B cell (primary cell): ENCODE measurements around the gene RNF114. TPM values are rescaled to one million over a fixed set of nuclear protein-coding genes. Genes with fewer than 3 reads are reported as not detected.
A peak's percentile ranks its signal among the peaks of the same experiment; 100 is the strongest.

ENCODE experiments used
- ATAC-seq: fragments of 200-7000 bp; cut with Tn5 transposase; one replicate; pipeline ENCODE4 v1.10.0; 2021; ENCODE audit warnings: low read depth, mild to moderate bottlenecking, moderate number of reproducible peaks, moderate library complexity
- CTCF ChIA-PET: fragments of 350-600 bp; sonication (Branson Sonifier 250); formaldehyde crosslinking; loops from one replicate; lab custom pipeline; 2021; ENCODE audit warnings: antibody characterized with exemption, inconsistent platforms; lab: Charles Lee
- POLR2A ChIA-PET: fragments of 350-600 bp; sonication (Branson Sonifier 250); formaldehyde crosslinking; loops from one replicate; lab custom pipeline; 2021; ENCODE audit warnings: antibody characterized with exemption; lab: Charles Lee
- DNase-seq: peaks from one replicate; pipeline ENCODE4 v3.0.0; 2013
- H2AFZ ChIP-seq: 2 replicates; pipeline ENCODE4 v1.6.1; 2012; ENCODE audit warnings: mild to moderate bottlenecking, low read depth, low read length; ENCODE audit not compliant: insufficient read depth, poor library complexity, severe bottlenecking
- H3K27ac ChIP-seq, 2 donors: 1 replicate in 1 of 2; 2 replicates in 1 of 2; pipeline ENCODE4 v1.5.1; 2012 to 2013; ENCODE audit warnings: low read length in 2 of 2, mild to moderate bottlenecking in 2 of 2, moderate library complexity in 1 of 2
- H3K27me3 ChIP-seq, 4 experiments: fragments of 200-600 bp in 1 of 4; sonication (generic) in 1 of 4; replicated peaks in 1 of 4; 1 replicate in 2 of 4; 2 replicates in 2 of 4; pipeline versions ENCODE4 v1.6.1 to v1.7.0; 2013 to 2016; ENCODE audit warnings: low read length in 3 of 4, mild to moderate bottlenecking in 2 of 4, mixed read lengths in 1 of 4, moderate library complexity in 1 of 4; ENCODE audit not compliant: insufficient read depth in 4 of 4, control insufficient read depth in 3 of 4; ENCODE audit errors: control extremely low read depth in 1 of 4
- H3K36me3 ChIP-seq, 2 experiments: replicated peaks in 1 of 2; 1 replicate in 1 of 2; 2 replicates in 1 of 2; pipeline versions ENCODE4 v1.6.1 to v1.7.1; 2013; ENCODE audit warnings: low read length in 1 of 2; ENCODE audit not compliant: insufficient read depth in 2 of 2, control insufficient read depth in 1 of 2; ENCODE audit errors: control extremely low read depth in 1 of 2, extremely low read depth in 1 of 2
- H3K4me1 ChIP-seq, 2 donors: fragments of 200-600 bp in 1 of 2; sonication (generic) in 1 of 2; 1 replicate in 1 of 2; 2 replicates in 1 of 2; pipeline versions ENCODE4 v1.5.1 to v1.6.1; 2013 to 2017; ENCODE audit warnings: low read length in 2 of 2; ENCODE audit not compliant: control insufficient read depth in 2 of 2, insufficient read depth in 2 of 2
- H3K4me2 ChIP-seq: replicated peaks from 2 replicates; pipeline ENCODE3; 2012; ENCODE audit warnings: mild to moderate bottlenecking, low read depth, low read length; ENCODE audit not compliant: poor library complexity, severe bottlenecking
- H3K4me3 ChIP-seq, 5 experiments: fragments of 200-600 bp in 1 of 5; sonication (generic) in 1 of 5; 1 replicate in 3 of 5; 2 replicates in 2 of 5; pipeline versions ENCODE4 v1.5.1 to v1.7.0; 2011 to 2016; ENCODE audit warnings: low read length in 4 of 5, mild to moderate bottlenecking in 4 of 5, low read depth in 2 of 5, control low read depth in 1 of 5, moderate library complexity in 1 of 5; ENCODE audit not compliant: insufficient read depth in 1 of 5; ENCODE audit errors: control extremely low read depth in 1 of 5, extremely low read depth in 1 of 5
- H3K79me2 ChIP-seq: fragments of 200-600 bp; sonication (generic); one replicate; pipeline ENCODE4 v1.6.0; 2016; ENCODE audit warnings: low read length; ENCODE audit not compliant: control insufficient read depth, insufficient read depth
- H3K9ac ChIP-seq: fragments of 200-600 bp; sonication (generic); 2 replicates; pipeline ENCODE4 v1.6.1; 2017; ENCODE audit warnings: mild to moderate bottlenecking, low read length, moderate library complexity
- H3K9me3 ChIP-seq, 3 donors: one replicate each; pipeline versions ENCODE4 v1.6.1 to v1.7.1; 2013; ENCODE audit warnings: low read length in 2 of 3; ENCODE audit not compliant: control insufficient read depth in 2 of 3, insufficient read depth in 1 of 3; ENCODE audit errors: control extremely low read depth in 1 of 3
- H4K20me1 ChIP-seq: 2 replicates; pipeline ENCODE4 v1.6.0; 2012; ENCODE audit warnings: mild to moderate bottlenecking, low read length; ENCODE audit not compliant: insufficient read depth, control insufficient read depth, poor library complexity, severe bottlenecking
- H3K27ac Mint-ChIP-seq: one replicate; pipeline ENCODE4 v1.8.0; 2021; ENCODE audit warnings: mixed read lengths
- H3K27me3 Mint-ChIP-seq: one replicate; pipeline ENCODE4 v1.8.0; 2021; ENCODE audit warnings: mixed read lengths
- H3K4me1 Mint-ChIP-seq: one replicate; pipeline ENCODE4 v1.8.0; 2021; ENCODE audit warnings: mixed read lengths
- H3K4me3 Mint-ChIP-seq: one replicate; pipeline ENCODE4 v1.8.0; 2021; ENCODE audit warnings: mixed read lengths
- H3K9me3 Mint-ChIP-seq: one replicate; pipeline ENCODE4 v1.8.0; 2022; ENCODE audit warnings: mixed read lengths; ENCODE audit not compliant: insufficient read depth
- CTCF ChIP-seq: fragments of 200-600 bp; IDR thresholded peaks from one replicate; pipeline ENCODE4 v1.8.0; 2022; ENCODE audit warnings: antibody characterized with exemption, mild to moderate bottlenecking
- EZH2 ChIP-seq: IDR thresholded peaks from 2 replicates; pipeline ENCODE4 v1.6.1; 2012; ENCODE audit warnings: borderline replicate concordance, low read depth, mild to moderate bottlenecking, moderate library complexity, low read length; ENCODE audit not compliant: insufficient read depth, poor library complexity, severe bottlenecking
- WGBS: methylation state at CpG from one replicate; pipeline ENCODE4 v1.1.5; 2013; ENCODE audit warnings: missing lambda C conversion rate; ENCODE audit not compliant: insufficient coverage; 5-methylcytosine and 5-hydroxymethylcytosine counted together
- intact Hi-C: fragments of 100-400 bp; cut with micrococcal nuclease; formaldehyde crosslinking; loops from one replicate; pipeline ENCODE4 v1.10.0; 2022
- polyA plus RNA-seq: library from polyadenylated mRNA; depleted of rRNA; stranded (reverse); fragments of >200 nt; gene quantifications from 2 replicates; pipeline ENCODE4 v1.2.3, GENCODE V29; 2012
- total RNA-seq, 2 donors: library from RNA; stranded (reverse); fragments of 120-200 nt in 1 of 2; gene quantifications; 1 replicate in 1 of 2; 2 replicates in 1 of 2; pipeline versions ENCODE4 v1.2.3 to v1.2.4, GENCODE V29; 2013 to 2022

Gene RNF114
- total and polyA plus RNA-seq, 2 donors (not counting 1 experiment from before 2014, with no cell fraction given): 81.7 to 117 TPM

- H3K4me1 Mint-ChIP-seq: peaks cover 31% of the 10 kb centered on the region
- Histone ChIP-seq H3K4me2 (peak overlapping the region; percentile 86), H4K20me1 (peaks cover 17% of the 10 kb centered on the region), H2AFZ (peak overlapping the region; percentile 92), H3K36me3 (no peaks in the 10 kb centered on the region), H3K9ac (peak overlapping the region; percentile 87), H3K27me3 (no peaks in the 10 kb centered on the region), H3K79me2 (peaks cover 65% of the 10 kb centered on the region), H3K4me1 (peaks cover 12 to 26% of the 10 kb centered on the region in 2 donors), H3K4me3 (peak overlapping the region; percentile 79 to 96 (median 93)), H3K27ac (peak overlapping the region; percentile 97 to 99), H3K9me3 (no peaks in the 10 kb centered on the region)
- TF ChIP-seq CTCF: no peak
- TF ChIP-seq EZH2: no peak
- ChIA-PET CTCF (interaction anchor here (1.0 to 2.3 kb wide), 6 partner anchors 11 to 301 kb away, joined by 3 to 7 read pairs (median 4); partner anchors contain the start of gene RNF114), POLR2A (interaction anchor here (0.6 kb wide), 1 partner anchor 121 kb away, joined by 4 read pairs; no protein-coding TSS in a partner anchor)
- intact Hi-C loops: loop anchor here (1.0 to 10.0 kb wide), 7 partner anchors 14 to 992 kb away; partner anchors contain the start of genes ARFGEF2, B4GALT5, PARD6B and RNF114
- peak overlapping the region; percentile 100 for H3K27ac Mint-ChIP-seq
- no peaks in the 10 kb centered on the region for H3K9me3 Mint-ChIP-seq
- WGBS: 10% methylated on average over 19 of the region's 19 CpGs
- DNase-seq (no peak), ATAC-seq (no peak)
- peak overlapping the region; percentile 99 for H3K4me3 Mint-ChIP-seq
- no peaks in the 10 kb centered on the region for H3K27me3 Mint-ChIP-seq
Measured at GRCh38 chr20:49914310-49915117, 21.7 kb upstream of the RNF114 start.

GRCh38 chr20:49915118-49915379 lies 21.1 kb upstream of the RNF114 start:
- peak overlapping the region; percentile 79 to 96 (median 93) for H3K4me3 ChIP-seq
- peak overlapping the region; percentile 92 for H2AFZ ChIP-seq
- H3K79me2 ChIP-seq: peaks cover 60% of the 10 kb centered on the region
- H3K4me2 ChIP-seq: peak overlapping the region; percentile 86
- ChIA-PET CTCF (interaction anchor here (1.2 to 2.3 kb wide), 3 partner anchors 21 to 156 kb away, joined by 3 to 6 read pairs (median 4); partner anchors contain the start of gene RNF114), POLR2A (interaction anchor here (0.6 kb wide), 1 partner anchor 120 kb away, joined by 4 read pairs; no protein-coding TSS in a partner anchor)
- peak overlapping the region; percentile 97 to 99 for H3K27ac ChIP-seq
- no peaks in the 10 kb centered on the region for H3K9me3 ChIP-seq
- Mint-ChIP-seq H3K27me3 (no peaks in the 10 kb centered on the region), H3K4me1 (peaks cover 31% of the 10 kb centered on the region), H3K27ac (peak overlapping the region; percentile 100), H3K4me3 (peak overlapping the region; percentile 99), H3K9me3 (no peaks in the 10 kb centered on the region)
- H3K36me3 ChIP-seq: no peaks in the 10 kb centered on the region
- ATAC-seq (peak; percentile 46), DNase-seq (no peak)
- TF ChIP-seq CTCF: peak; percentile 20
- TF ChIP-seq EZH2: no peak
- peak overlapping the region; percentile 87 for H3K9ac ChIP-seq
- H3K4me1 ChIP-seq: peaks cover 12 to 26% of the 10 kb centered on the region in 2 donors
- H3K27me3 ChIP-seq: no peaks in the 10 kb centered on the region
- WGBS: under 1% methylated on average over 23 of the region's 23 CpGs
- H4K20me1 ChIP-seq: peaks cover 17% of the 10 kb centered on the region
- intact Hi-C loops: loop anchor here (1.0 to 10.0 kb wide), 7 partner anchors 13 to 993 kb away; partner anchors contain the start of genes ARFGEF2, B4GALT5, PARD6B and RNF114
